Left ventricle myocardium inferior (tissue), 1 donor: ENCODE measurements around the gene SLC22A5. TPM values are rescaled to one million over a fixed set of nuclear protein-coding genes. Genes with fewer than 3 reads are reported as not detected.

Experiments used
- DNase-seq: peaks from one replicate; pipeline ENCODE4 v3.0.0-alpha.2; 2020
- H3K27ac ChIP-seq: fragments of 200-600 bp; replicated peaks from 2 replicates; pipeline ENCODE4 v1.8.0; 2021
- H3K27me3 ChIP-seq: fragments of 200-600 bp; 2 replicates; pipeline ENCODE4 v1.8.0; 2021; ENCODE audit warnings: low read depth
- H3K36me3 ChIP-seq: fragments of 200-600 bp; 2 replicates; pipeline ENCODE4 v1.8.0; 2021
- H3K4me1 ChIP-seq: fragments of 200-600 bp; 2 replicates; pipeline ENCODE4 v1.8.0; 2021
- H3K4me3 ChIP-seq: fragments of 200-600 bp; 2 replicates; pipeline ENCODE4 v1.8.0; 2021; ENCODE audit warnings: mild to moderate bottlenecking, moderate library complexity
- H3K9me3 ChIP-seq: fragments of 200-600 bp; replicated peaks from 2 replicates; pipeline ENCODE4 v1.8.0; 2021
- CTCF ChIP-seq: fragments of 200-600 bp; IDR thresholded peaks from 2 replicates; pipeline ENCODE4 v1.8.0; 2021; ENCODE audit warnings: antibody characterized with exemption, mild to moderate bottlenecking, borderline replicate concordance
- intact Hi-C: fragments of 100-400 bp; cut with micrococcal nuclease; formaldehyde crosslinking; loops from one replicate; pipeline ENCODE4 v1.11.0; 2022
- total RNA-seq: library from RNA; stranded (reverse); fragmentation: NEBNext Ultra II Directional; extraction: Animal tissue kit (Norgen Biotek cat#: 25700); gene quantifications from one replicate; pipeline ENCODE4 v1.2.1, GENCODE V29; 2021
- donor health status: DM: no; HTN: yes; CAD: no; lungs with severe emphysema.

SLC22A5 gene
- total RNA-seq, 1 donor from 2014 or later, result 20.8 TPM

DNA sequence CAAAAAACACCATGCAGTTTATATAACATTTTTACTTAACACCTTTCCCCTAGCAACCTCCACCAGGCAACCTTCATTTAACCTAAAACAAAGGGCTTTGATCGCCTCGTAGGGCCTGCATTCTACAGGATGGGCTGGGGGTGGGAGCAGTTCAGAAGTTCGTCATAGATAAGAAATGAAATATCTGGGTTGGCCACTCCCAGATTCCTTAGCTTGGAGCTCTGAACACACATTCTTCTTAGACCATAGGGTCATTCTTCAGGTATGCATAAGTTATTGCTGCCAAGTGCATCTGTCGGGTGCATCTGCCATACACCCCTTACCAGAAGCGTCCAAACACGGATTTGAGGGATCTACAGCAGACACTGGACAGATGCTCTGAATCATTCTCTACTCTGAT is 4.3 kb upstream of the SLC22A5 start:
- no peak overlapping the region for H3K4me3 ChIP-seq
- H3K27me3 ChIP-seq, result no peaks in the 10 kb centered on the region
- peak overlapping the region; percentile 89 for H3K27ac ChIP-seq
- no peak for TF ChIP-seq CTCF
- H3K4me1 ChIP-seq, result peaks cover 56% of the 10 kb centered on the region
- no peaks in the 10 kb centered on the region for H3K36me3 ChIP-seq
- H3K9me3 ChIP-seq, result no peaks in the 10 kb centered on the region
- intact Hi-C loops, result no loop called here
- no peak for DNase-seq

- H3K27ac ChIP-seq, result peak overlapping the region; percentile 94
- H3K36me3 ChIP-seq, result no peaks in the 10 kb centered on the region
- H3K9me3 ChIP-seq, result no peaks in the 10 kb centered on the region
- peak overlapping the region; percentile 83 for H3K4me3 ChIP-seq
- peaks cover 72% of the 10 kb centered on the region for H3K4me1 ChIP-seq
- DNase-seq, result no peak
- no peak for TF ChIP-seq CTCF
- no peaks in the 10 kb centered on the region for H3K27me3 ChIP-seq
- intact Hi-C loops, result no loop called here
Observed at GRCh38 chr5:132368186-132368585, 1.3 kb upstream of the SLC22A5 start.

DNA sequence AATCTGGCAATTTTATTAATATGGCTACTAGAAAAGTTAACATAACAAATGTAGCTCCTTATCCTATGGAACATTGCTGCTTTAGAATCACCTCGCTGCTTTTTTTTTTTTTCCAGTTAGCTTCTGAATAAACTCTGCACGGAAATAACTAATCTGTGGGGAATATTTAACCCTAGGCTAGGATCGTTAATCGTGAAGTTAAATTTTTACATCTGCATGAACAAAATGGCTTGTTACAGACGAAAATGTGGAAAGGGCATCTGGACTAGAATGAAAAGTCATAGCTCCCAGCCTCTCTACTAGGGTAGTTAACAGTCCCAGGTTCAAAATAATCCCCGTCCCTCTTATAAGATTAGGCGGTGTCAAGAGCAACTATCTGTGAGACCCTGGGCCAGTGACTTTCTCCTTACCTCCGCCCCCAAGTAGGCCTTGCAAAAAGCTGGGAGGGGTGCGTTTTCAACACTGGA is 470 bp upstream of the SLC22A5 start:
- intact Hi-C loops, result no loop called here
- Histone ChIP-seq H3K4me1 (peaks cover 65% of the 10 kb centered on the region), H3K27me3 (no peaks in the 10 kb centered on the region)

DNA sequence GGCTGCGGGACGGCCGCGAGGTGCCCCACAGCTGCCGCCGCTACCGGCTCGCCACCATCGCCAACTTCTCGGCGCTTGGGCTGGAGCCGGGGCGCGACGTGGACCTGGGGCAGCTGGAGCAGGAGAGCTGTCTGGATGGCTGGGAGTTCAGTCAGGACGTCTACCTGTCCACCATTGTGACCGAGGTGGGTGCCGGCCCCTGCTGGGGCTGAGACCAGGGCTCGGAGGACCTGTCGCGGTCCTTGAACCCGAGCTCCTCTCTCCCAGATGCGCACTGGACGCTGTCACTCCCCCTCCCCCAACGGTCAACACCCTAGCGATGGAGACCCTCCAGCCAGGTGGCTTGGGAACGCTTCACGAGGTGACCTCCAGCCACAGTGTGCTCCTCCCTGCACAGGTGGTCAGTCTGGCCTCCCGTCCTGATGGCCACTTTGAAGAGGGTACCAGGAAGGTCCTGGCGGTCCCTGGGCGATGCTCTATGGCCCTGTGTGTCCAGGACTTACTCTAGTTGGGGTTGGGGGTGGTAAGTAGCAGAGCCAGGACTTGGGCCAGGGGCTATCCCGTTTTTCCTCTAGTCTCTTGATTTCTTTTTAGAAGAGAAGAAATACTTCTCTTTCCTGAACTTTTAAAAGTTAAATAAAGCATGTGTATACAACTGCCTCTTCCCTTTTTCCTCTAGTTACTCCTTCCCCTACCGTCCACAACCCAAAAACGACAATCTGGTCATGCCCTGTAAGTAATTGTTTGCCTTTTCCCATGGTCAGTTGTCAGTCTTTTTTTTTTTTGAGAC is 866 bp downstream of the SLC22A5 start:
- no peaks in the 10 kb centered on the region for H3K9me3 ChIP-seq
- intact Hi-C loops, result no loop called here
- no peaks in the 10 kb centered on the region for H3K36me3 ChIP-seq
- peak overlapping the region; percentile 94 for H3K27ac ChIP-seq
- no peak for DNase-seq
- H3K4me3 ChIP-seq, result peak overlapping the region; percentile 83
- TF ChIP-seq CTCF, result no peak
- peaks cover 61% of the 10 kb centered on the region for H3K4me1 ChIP-seq
- H3K27me3 ChIP-seq, result no peaks in the 10 kb centered on the region

More for the DNA sequence above, 470 bp upstream of the SLC22A5 start:
- TF ChIP-seq CTCF, result no peak
- DNase-seq, result no peak
- Histone ChIP-seq H3K4me3 (peak overlapping the region; percentile 83), H3K9me3 (no peaks in the 10 kb centered on the region), H3K27ac (peak overlapping the region; percentile 94), H3K36me3 (no peaks in the 10 kb centered on the region)

GRCh38 chr5:132370971-132371602 is 1.6 kb downstream of the SLC22A5 start:
- no peak for DNase-seq
- Histone ChIP-seq H3K36me3 (no peaks in the 10 kb centered on the region), H3K27ac (peak overlapping the region; percentile 94), H3K4me3 (peak overlapping the region; percentile 83), H3K4me1 (peaks cover 65% of the 10 kb centered on the region), H3K27me3 (no peaks in the 10 kb centered on the region), H3K9me3 (no peaks in the 10 kb centered on the region)
- intact Hi-C loops, result no loop called here
- no peak for TF ChIP-seq CTCF
